Neural cell (in vitro differentiated cells): ENCODE results near the gene EIF2B4. TPM values are rescaled to one million over a fixed set of nuclear protein-coding genes. Genes with fewer than 3 reads are reported as not detected.

Source experiments
- H2AFZ ChIP-seq: fragments of 200-600, 300-800 bp; sonication (generic), shearing (Covaris generic); 2 replicates; pipeline ENCODE4 v1.6.0; 2014; ENCODE audit warnings: low read depth, mild to moderate bottlenecking, antibody characterized with exemption, low read length, moderate library complexity
- H3F3A ChIP-seq: fragments of 200-600 bp; shearing (Covaris generic); 2 replicates; pipeline ENCODE4 v1.6.1; 2016; ENCODE audit warnings: mild to moderate bottlenecking, moderate library complexity, mixed read lengths, antibody characterized with exemption, low read length; ENCODE audit not compliant: insufficient read depth, poor library complexity, severe bottlenecking
- H3K27ac ChIP-seq: fragments of 200-600, 300-800 bp; sonication (generic), shearing (Covaris generic); 2 replicates; pipeline ENCODE4 v1.5.1; 2014; ENCODE audit warnings: mild to moderate bottlenecking, low read length, moderate library complexity
- H3K27me3 ChIP-seq: fragments of 300-800, 200-600 bp; sonication (generic), shearing (Covaris generic); 2 replicates; pipeline ENCODE4 v1.6.0; 2014; ENCODE audit warnings: mild to moderate bottlenecking, low read depth, low read length, moderate library complexity; ENCODE audit not compliant: insufficient read depth
- H3K36me3 ChIP-seq: fragments of 300-800, 200-600 bp; sonication (generic), shearing (Covaris generic); 2 replicates; pipeline ENCODE4 v1.5.1; 2014; ENCODE audit warnings: mild to moderate bottlenecking, antibody characterized with exemption, low read length, moderate library complexity; ENCODE audit not compliant: insufficient read depth
- H3K4me2 ChIP-seq: fragments of 300-800, 200-600 bp; sonication (generic), shearing (Covaris generic); 2 replicates; pipeline ENCODE4 v1.6.0; 2014; ENCODE audit warnings: mild to moderate bottlenecking, low read length
- H3K4me3 ChIP-seq: fragments of 300-800, 200-600 bp; sonication (generic), shearing (Covaris generic); 2 replicates; pipeline ENCODE4 v1.5.1; 2014; ENCODE audit warnings: mild to moderate bottlenecking, low read length, moderate library complexity
- H3K79me2 ChIP-seq: fragments of 200-600 bp; shearing (Covaris generic); replicated peaks from 2 replicates; pipeline ENCODE4 v1.6.0; 2014; ENCODE audit warnings: mild to moderate bottlenecking, low read length, moderate library complexity; ENCODE audit not compliant: insufficient read depth
- H3K9ac ChIP-seq: fragments of 300-800, 200-600 bp; sonication (generic), shearing (Covaris generic); 2 replicates; pipeline ENCODE4 v1.6.1; 2016; ENCODE audit warnings: mild to moderate bottlenecking, low read length, mixed read lengths
- H3K9me2 ChIP-seq: fragments of 200-600 bp; shearing (Covaris generic); 2 replicates; pipeline ENCODE4 v1.6.1; 2016; ENCODE audit warnings: mild to moderate bottlenecking, low read length, mixed read lengths; ENCODE audit not compliant: insufficient read depth
- H3K9me3 ChIP-seq: fragments of 200-600, 300-800 bp; sonication (generic), shearing (Covaris generic); 2 replicates; pipeline ENCODE4 v1.6.1; 2016; ENCODE audit warnings: mild to moderate bottlenecking, mixed run types, low read length, moderate library complexity, mixed read lengths
- H4K20me1 ChIP-seq: fragments of 200-600 bp; shearing (Covaris generic); 2 replicates; pipeline ENCODE4 v1.6.1; 2016; ENCODE audit warnings: mild to moderate bottlenecking, mixed run types; ENCODE audit not compliant: insufficient read depth
- CTCF ChIP-seq: fragments of 450-650 bp; IDR thresholded peaks from 2 replicates; pipeline ENCODE4 v1.5.1; 2014; ENCODE audit warnings: antibody characterized with exemption, mild to moderate bottlenecking, moderate library complexity; ENCODE audit not compliant: poor library complexity, severe bottlenecking
- EP300 ChIP-seq: fragments of 450-650 bp; conservative IDR thresholded peaks from 2 replicates; pipeline ENCODE4 v1.6.1; 2014; ENCODE audit warnings: antibody characterized with exemption, mild to moderate bottlenecking, moderate library complexity; ENCODE audit not compliant: poor library complexity, severe bottlenecking
- EZH2 ChIP-seq: fragments of 200-600, 300-800 bp; shearing (Covaris generic), sonication (generic); IDR thresholded peaks from 2 replicates; pipeline ENCODE4 v1.6.1; 2014; ENCODE audit warnings: antibody characterized with exemption, low read length, borderline replicate concordance, mild to moderate bottlenecking; ENCODE audit not compliant: insufficient read depth, poor library complexity, severe bottlenecking
- MXI1 ChIP-seq: fragments of 450-650 bp; conservative IDR thresholded peaks from 2 replicates; pipeline ENCODE4 v1.6.1; 2014; ENCODE audit warnings: antibody characterized with exemption, mild to moderate bottlenecking; ENCODE audit not compliant: poor library complexity, severe bottlenecking
- POLR2AphosphoS5 ChIP-seq: IDR thresholded peaks from 2 replicates; pipeline ENCODE4 v1.6.1; 2012
- RAD21 ChIP-seq: fragments of 450-650 bp; conservative IDR thresholded peaks from 2 replicates; pipeline ENCODE4 v1.6.1; 2014; ENCODE audit warnings: antibody characterized with exemption, mild to moderate bottlenecking, moderate library complexity
- REST ChIP-seq: IDR thresholded peaks from 2 replicates; pipeline ENCODE4 v1.6.1; 2012; ENCODE audit warnings: borderline replicate concordance
- SMC3 ChIP-seq: fragments of 450-650 bp; conservative IDR thresholded peaks from 2 replicates; pipeline ENCODE4 v1.6.1; 2014; ENCODE audit warnings: antibody characterized with exemption, mild to moderate bottlenecking, moderate library complexity; ENCODE audit not compliant: poor library complexity
- TAF1 ChIP-seq: IDR thresholded peaks from 2 replicates; pipeline ENCODE4 v1.6.1; 2012; ENCODE audit warnings: low read depth
- polyA plus RNA-seq: library from polyadenylated mRNA; depleted of rRNA; stranded (reverse); fragments of >200 nt; gene quantifications from 2 replicates; pipeline ENCODE4 v1.2.3, GENCODE V29; 2014

EIF2B4 gene
- polyA plus RNA-seq, 1 donor from 2014 or later: 43.7 TPM

GRCh38 chr2:27375513-27376099 lies 5.5 kb upstream of the EIF2B4 start:
- H3K79me2 ChIP-seq: peaks cover 23% of the 10 kb centered on the region
- H3K27me3 ChIP-seq: no peaks in the 10 kb centered on the region
- H4K20me1 ChIP-seq: no peaks in the 10 kb centered on the region
- H3K36me3 ChIP-seq: no peaks in the 10 kb centered on the region
- H3K27ac ChIP-seq: no peak overlapping the region
- no peaks in the 10 kb centered on the region for H3K9me2 ChIP-seq
- H3K4me3 ChIP-seq: no peak overlapping the region
- H3K9ac ChIP-seq: no peak overlapping the region
- TF ChIP-seq TAF1 (no peak), RAD21 (no peak), POLR2AphosphoS5 (no peak), REST (no peak), EZH2 (no peak), EP300 (no peak), CTCF (no peak), SMC3 (no peak), MXI1 (no peak)
- no peaks in the 10 kb centered on the region for H3F3A ChIP-seq
- no peak overlapping the region for H2AFZ ChIP-seq
- no peak overlapping the region for H3K4me2 ChIP-seq
- no peaks in the 10 kb centered on the region for H3K9me3 ChIP-seq

- Histone ChIP-seq H3K4me2 (no peak overlapping the region), H3K4me3 (no peak overlapping the region), H3K9ac (no peak overlapping the region), H4K20me1 (no peaks in the 10 kb centered on the region), H3K27ac (no peak overlapping the region), H3K9me3 (no peaks in the 10 kb centered on the region), H3K9me2 (no peaks in the 10 kb centered on the region), H2AFZ (no peak overlapping the region), H3K36me3 (no peaks in the 10 kb centered on the region), H3F3A (no peaks in the 10 kb centered on the region), H3K27me3 (no peaks in the 10 kb centered on the region), H3K79me2 (peaks cover 24% of the 10 kb centered on the region)
- no peak for TF ChIP-seq EZH2
- no peak for TF ChIP-seq EP300
- TF ChIP-seq MXI1: no peak
- TF ChIP-seq TAF1: no peak
- no peak for TF ChIP-seq CTCF
- no peak for TF ChIP-seq SMC3
- no peak for TF ChIP-seq POLR2AphosphoS5
- TF ChIP-seq REST: no peak
- TF ChIP-seq RAD21: no peak
These were observed 3.4 kb upstream of the EIF2B4 start for GRCh38 chr2:27373567-27373966.
